IPS-NIHi7 (cell line): ENCODE measurements around the gene TENT4A.

Experiments
- DNase-seq: peaks from one replicate; pipeline ENCODE4 v3.0.0; 2012; ENCODE audit warnings: mixed read lengths; ENCODE audit errors: extremely low spot score

The TENT4A gene

DNA sequence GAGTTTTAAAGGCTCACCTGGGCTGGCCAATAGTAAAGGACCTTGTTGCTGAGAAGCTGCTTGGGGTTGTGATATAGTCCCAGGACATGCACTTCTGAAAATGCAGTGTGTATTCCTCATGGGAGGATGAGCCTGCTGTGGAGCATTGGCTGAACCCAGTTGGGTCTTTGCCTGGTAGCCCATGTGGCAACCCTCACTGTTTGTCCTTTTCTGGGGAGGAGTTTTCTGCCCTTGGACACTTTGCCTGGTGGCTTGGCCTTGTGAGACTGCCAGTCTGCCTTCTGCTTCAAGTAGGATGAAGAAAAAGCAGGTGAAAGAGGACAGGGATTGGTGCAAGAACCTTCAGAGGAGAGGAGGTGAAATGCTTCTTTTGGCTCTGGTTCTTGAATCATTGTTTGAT lies 4.0 kb downstream of the TENT4A start:
- DNase-seq = no peak

DNA sequence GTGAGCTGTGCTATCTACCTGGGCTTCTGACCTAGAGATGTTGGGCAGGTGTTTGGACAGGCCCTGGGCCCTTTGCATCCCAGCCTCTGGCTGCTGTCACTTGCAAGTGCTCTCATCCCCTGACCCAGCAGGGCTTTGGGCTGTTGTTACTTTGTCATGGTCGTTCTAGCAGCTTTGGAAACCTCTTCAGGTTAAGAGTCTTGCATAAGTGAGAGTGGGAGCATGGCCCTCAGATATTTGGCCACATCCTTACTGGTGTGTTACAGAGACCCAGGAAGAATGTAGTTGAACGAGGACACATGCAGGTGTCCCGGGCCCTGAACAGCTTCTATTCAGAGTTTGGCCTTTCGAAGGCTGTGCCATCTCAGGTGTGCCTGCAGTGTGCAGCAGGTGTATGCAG lies 4.5 kb downstream of the TENT4A start:
- no peak for DNase-seq

DNA sequence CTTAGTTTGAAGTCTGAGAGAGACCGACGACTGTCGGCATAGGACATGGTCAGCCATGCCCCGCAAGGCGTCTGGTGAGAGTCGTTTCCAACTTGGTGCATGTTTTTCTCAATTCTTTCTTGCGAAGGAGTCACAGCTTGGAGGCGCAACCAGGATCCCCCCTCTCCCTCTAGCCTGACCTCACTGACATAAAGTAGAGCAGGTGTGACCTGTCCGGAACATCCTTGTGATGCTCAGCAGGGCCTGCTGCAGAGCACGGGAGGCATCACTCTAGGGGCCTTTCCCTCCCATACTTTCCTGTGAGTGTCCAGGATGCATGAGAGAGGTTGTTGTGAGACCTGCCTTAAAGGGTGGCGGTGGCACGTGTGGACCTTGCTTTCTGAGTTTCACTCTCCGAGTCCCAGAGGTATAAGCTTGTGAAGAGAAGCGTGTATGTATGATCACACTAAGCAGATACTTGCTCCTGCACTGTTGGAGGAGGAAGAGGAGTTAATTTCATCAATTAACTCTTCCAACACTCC lies 5.0 kb downstream of the TENT4A start:
- no peak for DNase-seq

DNA sequence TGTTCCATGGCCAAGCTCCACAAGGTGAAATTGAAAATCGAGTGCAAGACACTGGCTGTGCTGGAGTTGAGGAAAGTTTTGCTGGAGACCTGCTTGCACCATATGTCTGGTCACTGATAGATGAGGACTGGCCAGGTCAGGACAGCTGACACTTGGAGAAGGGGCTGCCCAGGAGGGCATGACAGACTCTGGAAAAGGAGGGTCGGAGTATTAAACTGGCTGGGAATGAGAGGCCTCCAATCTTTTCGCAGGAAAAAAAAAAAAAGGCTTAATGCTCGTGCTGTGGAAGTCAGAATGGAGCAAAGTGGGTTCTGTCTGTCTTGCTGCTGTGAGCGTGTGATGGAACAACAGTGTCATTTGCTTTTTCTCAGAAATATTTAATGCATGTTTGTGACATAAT lies 5.5 kb downstream of the TENT4A start:
- DNase-seq = no peak

DNA sequence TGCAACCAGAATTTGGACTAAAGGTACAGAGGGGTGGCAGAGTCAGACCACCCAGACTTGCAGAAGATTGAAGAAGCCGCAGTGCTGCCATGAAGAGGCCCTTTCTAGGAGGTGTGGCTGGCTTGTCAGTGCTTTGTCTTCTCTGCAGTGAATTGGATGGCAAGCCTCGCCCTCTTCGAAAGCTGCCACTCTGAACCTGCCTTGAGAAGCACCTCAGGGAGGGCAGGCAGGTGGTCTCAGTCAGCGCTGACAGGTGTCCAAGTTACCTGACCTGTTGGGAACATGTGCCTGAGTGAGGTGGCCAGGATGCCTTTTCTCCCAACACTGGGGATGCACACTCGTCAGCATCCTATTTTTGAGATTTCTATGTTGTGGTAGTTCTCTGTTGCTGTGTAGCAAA lies 6.2 kb downstream of the TENT4A start:
- DNase-seq = no peak

DNA sequence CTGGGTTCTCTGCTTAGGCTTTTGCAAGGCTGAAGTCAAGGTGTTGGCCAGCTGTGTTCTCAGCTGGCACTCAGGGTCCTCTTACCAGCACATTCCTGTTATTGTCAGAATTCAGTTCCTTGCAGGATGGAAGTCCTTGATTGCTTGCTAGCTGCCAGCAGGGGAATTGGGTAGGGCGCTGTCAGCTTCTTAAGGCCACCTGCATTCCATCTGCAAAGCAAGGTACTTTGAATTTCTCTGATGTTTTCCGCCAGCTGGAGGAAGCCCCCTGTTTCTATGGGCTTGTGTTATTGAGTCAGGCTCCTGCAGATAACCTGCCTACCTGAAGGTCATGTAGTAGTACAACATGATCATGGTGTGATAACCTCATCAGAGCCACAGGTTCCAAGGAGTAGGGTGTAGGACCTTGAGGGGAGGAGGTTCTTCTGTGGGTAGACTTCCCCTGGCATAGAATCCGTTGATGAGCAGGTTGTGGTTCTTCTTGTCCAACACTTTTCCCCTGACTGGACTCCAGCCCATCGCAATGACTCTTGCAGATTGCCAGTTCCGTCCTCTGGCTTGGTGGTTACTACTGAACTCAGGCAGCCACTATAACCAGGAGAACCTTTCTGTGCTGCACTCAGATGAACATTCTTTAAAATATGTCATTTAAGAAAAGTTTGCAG lies 6.8 kb downstream of the TENT4A start:
- no peak for DNase-seq

DNA sequence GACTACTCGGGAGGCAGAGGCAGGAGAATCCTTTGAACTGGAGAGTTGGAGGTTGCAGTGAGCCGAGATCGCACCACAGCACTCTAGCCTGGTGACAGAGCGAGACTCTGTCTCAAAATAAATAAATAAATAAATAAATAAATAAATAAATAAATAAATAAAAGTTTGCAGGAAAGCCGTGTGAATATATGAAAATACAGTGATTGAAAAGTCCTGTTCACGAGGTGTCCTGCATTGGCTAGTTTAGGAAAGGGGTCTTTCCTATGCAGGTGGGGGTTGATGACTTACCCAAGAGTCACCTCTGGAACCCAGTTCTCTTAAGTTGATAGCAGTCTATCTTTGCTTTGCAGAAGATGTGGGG lies 7.3 kb downstream of the TENT4A start:
- no peak for DNase-seq

DNA sequence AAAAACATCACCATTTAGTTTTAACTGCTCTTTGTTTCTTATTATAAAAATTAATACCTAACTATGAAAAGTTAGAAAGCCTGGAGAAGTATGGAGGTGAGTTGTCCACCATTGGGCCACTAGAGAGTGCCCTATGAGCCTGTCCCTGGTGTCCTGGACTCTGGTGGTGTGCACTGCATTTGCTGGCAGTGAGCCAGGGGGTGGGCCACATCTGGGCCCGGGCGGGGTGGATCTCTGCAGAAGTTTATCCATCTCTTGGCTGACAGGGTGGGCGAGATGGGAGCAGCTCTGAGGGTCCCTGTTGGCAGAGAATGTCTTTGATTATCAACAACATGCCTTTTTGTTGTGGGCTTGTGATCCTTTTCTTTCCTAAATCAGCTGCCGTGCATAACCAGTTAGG lies 8.2 kb downstream of the TENT4A start:
- no peak for DNase-seq

DNA sequence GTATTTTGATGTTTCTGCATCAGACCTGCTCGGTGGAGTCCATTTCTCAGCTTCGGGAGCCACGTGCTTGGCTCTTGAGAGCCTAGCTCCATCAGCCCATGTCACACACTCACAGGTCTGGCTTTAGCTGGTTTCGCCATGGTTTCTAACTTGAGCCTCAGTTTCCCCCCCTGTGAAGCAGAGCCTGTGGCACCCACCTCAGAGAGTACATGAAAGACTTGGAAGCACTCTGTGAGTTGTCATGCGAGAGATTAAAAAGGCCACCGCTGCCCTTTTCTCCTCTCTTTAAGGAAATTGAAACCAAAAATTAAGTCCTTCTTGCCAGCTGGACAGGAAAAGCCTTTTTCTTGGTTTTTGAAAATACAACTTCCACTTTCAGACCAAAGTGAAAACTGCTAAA lies 8.8 kb downstream of the TENT4A start:
- DNase-seq = no peak

DNA sequence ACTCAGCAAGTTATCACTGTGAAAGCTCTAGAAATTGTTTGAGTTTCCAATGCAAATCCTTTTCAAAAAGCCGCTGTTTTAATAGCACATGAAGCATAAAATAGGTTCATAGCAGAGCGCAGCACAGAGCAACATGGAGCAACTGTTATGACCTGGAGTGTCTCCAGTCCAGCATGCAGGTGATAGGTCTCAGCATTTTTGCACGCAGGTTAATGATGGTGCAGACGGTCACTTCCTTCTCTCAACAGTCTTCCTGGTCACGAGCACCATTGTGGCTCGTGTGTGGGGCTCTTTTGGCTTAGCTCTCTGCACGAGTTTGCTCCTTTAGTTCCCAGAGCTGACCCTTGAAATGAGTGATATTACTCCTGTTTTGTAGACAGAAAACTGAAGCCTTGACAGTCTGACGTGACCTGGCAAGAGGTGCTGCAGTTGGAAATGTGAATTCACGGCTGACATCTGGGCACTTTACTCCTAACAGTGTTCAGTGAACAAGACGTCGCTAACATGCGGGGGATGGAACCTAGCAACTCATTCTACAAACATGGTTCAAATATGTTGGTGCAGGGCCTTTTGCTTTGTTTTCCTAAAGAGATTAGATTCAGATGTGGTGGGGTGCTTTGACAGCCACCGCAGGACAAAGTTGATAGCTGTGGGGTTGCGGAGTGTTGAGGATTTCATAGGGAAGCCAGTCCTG lies 10.0 kb downstream of the TENT4A start:
- no peak for DNase-seq

DNA sequence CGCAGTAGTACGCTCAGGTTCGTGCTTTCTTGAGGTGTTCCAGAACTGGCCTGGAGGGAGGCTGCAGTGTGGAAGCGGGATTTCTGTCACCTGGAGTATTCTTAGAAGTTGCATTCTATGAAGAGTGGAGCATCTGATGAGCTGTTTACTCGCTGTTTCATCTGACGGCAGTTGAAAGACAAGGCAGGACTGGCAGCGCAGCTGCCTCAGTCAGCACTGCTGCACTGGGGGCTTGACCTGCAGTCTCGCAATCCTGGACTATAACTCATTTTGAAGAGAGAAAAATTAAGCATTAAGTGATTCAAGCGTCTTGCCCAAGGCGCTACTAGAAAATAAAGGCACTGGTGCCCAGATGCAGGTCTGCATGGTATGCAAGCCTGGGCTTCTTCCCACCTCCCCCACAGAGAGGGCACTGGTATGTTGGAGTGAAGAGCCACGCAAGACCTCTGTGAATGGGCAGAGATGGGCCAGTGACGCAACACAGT lies 10.6 kb downstream of the TENT4A start:
- DNase-seq = no peak

DNA sequence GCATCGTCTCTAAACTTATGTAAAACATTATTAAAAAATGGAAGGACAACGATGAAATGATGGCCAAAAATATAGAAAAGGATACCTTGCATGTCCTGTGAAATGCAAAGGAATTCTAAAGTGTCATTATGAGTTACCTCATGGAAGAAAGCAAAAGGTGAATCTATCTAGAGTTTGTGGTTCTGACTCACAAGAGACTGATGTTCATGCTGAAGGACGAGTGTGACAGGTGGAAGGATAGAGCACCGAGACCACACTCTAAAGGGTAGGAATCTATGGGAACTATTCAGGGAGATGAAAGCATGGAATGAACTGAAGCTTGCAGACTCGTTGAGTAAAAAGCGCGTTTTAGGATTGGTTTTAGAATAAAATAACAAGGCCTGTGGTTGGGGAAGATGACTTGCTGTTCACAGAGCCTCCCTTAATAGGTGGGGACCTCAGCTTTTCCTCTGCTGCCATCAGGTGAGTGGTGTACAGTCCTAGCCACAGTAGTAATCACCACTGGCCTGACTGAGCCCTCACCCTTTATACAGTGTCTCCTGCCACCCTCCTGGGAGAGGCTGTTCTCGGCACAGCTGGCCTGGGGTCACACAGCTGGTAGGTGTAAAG lies 11.2 kb downstream of the TENT4A start:
- no peak for DNase-seq

DNA sequence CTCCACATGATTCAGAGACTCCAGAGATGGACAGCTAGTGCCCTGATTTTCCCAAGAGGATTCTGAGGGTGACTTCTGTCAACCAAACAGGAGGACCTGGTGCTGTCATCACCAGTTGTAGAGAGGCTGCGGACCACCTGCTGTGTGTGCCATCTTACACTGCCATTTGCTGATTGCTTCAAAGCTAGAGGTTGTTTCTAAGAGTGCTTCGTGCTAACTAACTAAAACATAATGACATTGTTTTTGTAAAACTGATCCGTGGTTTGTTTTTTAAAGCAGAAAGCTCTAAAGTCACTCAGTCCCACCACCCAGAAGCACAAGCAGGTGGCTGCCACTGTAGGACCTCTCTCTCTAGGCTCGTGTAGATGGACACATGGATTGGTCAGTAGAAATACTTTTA lies 12.2 kb downstream of the TENT4A start:
- no peak for DNase-seq

DNA sequence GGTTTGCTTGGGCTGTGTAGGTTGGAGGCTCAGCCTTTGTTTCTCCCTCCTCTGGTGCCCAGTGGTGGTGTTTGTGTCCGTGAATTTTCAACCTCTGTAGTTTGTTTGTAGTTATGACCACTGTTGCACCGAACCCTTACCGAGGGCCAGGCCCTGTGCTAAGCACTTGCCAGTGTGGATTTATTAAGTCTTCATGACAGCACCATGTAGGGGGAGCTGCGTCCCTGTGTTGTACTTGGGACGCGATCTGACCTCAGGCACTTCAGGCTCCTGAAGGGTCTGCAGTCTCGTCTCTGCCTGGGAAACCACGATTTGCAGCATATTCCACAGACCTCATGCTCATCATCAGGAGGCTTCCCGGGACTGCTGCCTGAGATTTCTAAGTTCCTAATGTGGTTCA lies 12.8 kb downstream of the TENT4A start:
- DNase-seq = no peak

DNA sequence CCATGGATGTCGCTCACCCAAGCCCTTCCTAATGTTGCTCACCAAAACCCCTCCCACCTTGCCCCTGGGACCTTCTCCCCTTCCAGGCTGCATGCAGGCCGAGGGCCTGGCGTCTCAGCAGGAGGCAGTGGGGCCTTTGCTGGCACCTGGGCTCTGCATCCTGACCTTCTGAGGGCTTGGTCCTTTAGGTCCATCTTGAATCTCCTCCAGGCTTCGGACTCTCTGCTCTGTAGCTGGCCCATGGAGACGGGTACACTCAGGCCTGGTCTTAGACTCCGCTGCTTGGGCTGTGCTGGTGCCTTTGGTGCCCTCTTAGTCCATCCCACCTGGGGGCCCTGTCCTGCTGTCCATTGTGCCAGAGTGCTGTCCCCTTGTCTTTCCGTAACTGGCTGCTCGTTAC lies 14.0 kb downstream of the TENT4A start:
- DNase-seq = no peak

DNA sequence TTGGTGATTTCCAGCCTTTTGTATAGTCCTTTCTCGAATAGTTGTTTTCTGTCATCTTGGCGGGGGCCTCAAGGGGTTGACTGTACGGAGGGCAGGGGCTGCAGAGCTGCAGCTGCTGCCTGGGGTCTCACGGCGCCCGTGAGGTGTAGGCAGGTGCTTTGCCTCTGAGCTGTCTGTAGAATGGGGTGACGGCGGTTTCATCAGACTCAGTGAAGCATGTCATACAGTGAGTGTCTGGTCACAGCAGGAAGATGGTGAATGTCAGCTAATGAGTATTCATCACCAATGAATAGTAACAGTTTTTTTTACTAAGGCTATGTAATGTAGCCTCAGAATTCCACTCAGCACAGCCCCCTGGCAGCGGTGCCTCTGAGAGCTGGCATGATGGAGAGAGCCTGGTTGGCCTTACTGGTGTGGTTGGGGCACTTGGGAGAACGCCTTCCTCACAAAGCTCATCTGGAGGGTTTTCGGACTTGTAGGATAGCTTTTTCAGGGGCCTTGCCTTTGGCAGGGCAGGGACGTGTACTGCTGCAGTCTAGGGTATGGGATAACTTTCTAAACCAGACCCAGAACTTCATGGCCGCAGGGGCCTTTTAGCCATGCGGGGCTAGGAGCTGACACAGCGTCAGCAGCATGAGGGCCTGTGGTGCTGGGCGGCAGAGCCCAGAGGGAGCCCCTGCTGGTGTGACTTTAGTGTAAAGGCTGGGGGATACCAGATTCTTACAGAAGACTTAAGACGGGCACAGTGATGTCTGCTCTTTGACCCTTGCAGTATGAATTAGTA lies 15.0 kb downstream of the TENT4A start:
- DNase-seq = peak; percentile 38

DNA sequence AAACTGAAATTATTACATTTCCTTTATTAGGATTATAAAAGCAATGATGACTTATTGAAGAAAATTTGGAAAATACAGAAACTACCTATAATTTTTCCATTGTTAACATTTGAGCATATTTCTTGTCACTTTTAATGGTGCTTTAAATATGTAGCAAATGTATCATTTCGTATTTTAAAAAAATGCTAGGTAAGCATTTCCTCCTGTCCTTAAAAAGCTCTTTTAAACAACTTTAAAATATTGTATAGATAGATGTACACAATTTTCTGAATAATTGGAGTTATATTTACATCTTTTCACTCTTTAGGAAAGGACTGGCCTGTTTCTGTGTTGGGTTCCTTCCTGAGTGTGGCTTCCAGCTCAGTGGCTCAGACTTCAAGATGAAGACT lies 15.6 kb downstream of the TENT4A start:
- no peak for DNase-seq

DNA sequence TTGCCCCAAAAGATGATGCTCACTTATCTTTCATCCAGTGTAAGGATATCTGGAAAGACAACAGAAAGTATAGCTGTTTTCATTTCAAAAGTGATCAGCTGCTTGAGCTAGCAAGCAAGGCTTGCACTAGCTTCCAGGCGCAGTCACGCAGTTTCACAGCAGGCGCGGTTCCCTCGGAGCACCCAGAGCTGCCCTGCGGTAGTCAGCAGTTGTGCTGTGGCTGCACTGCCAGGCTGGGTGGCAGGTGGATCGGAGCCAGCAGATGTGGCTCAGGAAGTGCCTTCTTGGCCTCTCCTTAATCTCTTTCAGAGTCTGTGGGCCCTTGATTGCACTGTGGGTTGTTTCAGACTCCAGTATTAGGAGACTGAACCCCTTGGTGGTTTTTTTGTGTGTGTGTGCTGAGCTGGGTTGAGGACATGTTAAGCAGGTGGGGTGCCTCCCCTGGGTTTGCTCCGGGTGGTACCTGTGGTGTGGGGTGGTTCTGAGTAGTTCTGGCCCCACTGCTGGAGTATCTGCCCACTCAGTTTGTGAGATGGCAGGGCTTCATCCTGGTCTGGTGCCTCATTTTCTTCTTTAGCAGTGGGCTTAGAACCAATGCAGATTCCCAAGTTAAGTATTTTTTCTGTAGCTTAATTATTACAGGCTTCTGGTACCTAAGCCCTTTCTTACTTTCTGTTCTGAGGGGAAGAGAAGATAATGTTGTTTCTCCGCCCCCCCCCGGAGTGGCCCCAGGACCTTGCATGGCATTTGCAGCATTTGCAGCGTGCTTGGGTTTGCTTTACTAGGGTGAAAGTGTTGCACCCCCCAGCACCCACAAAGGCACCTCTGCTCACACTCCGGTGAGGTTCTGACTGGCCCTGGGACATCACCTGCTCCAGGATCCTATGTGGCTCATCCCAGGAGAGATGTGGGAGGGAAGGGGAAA lies 16.4 kb downstream of the TENT4A start:
- no peak for DNase-seq

DNA sequence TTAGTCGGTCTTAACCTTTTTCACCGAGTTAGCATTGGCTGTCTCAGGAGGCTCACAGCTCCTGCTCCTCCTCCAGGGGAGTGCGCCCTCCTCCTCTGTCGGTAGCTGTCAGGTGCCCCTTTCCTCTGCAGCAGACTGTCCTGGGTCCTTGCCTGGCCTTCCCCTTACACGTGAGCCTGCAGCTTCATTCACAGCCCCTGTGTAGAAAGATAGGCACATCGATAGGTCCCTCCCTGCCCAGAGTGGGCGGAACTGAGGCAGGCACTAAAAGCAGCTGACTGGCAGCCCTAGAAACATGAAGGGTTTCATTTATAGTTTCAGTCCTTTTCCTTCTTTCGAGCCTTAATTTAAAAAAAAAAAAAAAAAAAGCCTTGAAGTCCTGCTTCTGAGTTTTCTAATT lies 17.2 kb downstream of the TENT4A start:
- DNase-seq = peak; percentile 33

DNA sequence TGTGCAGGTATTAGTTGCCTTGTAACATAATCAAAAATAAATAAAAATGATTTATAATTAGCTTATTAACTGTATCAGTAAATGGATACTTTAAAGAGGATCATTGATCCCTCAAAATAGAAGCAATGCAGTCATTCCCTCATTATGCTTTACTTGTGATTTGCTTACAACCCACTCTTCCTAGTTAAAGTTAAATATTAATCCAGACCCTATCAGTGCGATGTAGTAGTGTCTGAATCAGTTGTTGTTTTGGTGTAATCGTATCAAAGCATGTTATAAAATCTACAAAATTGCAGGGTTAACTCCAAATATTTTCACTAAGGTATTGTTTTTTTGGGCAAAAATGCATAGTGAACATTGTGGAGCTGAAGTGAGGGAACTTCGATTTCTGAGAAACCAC lies 17.6 kb downstream of the TENT4A start:
- no peak for DNase-seq
